Mesendoderm (in vitro differentiated cells): ENCODE results near the gene POM121L2.
A peak's percentile ranks its signal among the peaks of the same experiment; 100 is the strongest.

Source experiments
- DNase-seq: peaks from one replicate; pipeline ENCODE4 v3.0.0; 2013
- H2AK5ac ChIP-seq: 2 replicates; pipeline ENCODE4 v1.6.1; 2013; ENCODE audit warnings: low read length, inconsistent platforms
- H2BK120ac ChIP-seq: 2 replicates; pipeline ENCODE4 v1.6.1; 2013; ENCODE audit warnings: low read depth, mild to moderate bottlenecking, low read length, moderate library complexity, mixed read lengths
- H2BK15ac ChIP-seq: replicated peaks from 2 replicates; pipeline ENCODE4 v1.6.1; 2013; ENCODE audit warnings: low read depth, mild to moderate bottlenecking, moderate library complexity
- H2BK5ac ChIP-seq: 2 replicates; pipeline ENCODE4 v1.6.1; 2013; ENCODE audit warnings: low read length, inconsistent platforms
- H3K18ac ChIP-seq: 2 replicates; pipeline ENCODE4 v1.6.1; 2013; ENCODE audit warnings: mild to moderate bottlenecking, low read length, mixed read lengths
- H3K23ac ChIP-seq: one replicate; pipeline ENCODE4 v1.6.1; 2013; ENCODE audit warnings: low read length
- H3K27ac ChIP-seq: 2 replicates; pipeline ENCODE4 v1.5.1; 2013; ENCODE audit warnings: low read depth, mild to moderate bottlenecking, inconsistent platforms, low read length, moderate library complexity
- H3K27me3 ChIP-seq: 2 replicates; pipeline ENCODE4 v1.6.1; 2013; ENCODE audit warnings: low read length, control low read depth, mild to moderate bottlenecking, inconsistent platforms; ENCODE audit not compliant: insufficient read depth, poor library complexity
- H3K36me3 ChIP-seq: 2 replicates; pipeline ENCODE4 v1.6.1; 2013; ENCODE audit warnings: low read length, inconsistent platforms; ENCODE audit not compliant: control insufficient read depth, insufficient read depth
- H3K4ac ChIP-seq: one replicate; pipeline ENCODE4 v1.6.1; 2013; ENCODE audit warnings: low read depth, mild to moderate bottlenecking, low read length, moderate library complexity
- H3K4me1 ChIP-seq: 2 replicates; pipeline ENCODE4 v1.6.1; 2013; ENCODE audit warnings: low read depth, low read length, inconsistent platforms; ENCODE audit not compliant: control insufficient read depth
- H3K4me2 ChIP-seq: 2 replicates; pipeline ENCODE4 v1.6.1; 2013; ENCODE audit warnings: low read length
- H3K4me3 ChIP-seq: 2 replicates; pipeline ENCODE4 v1.5.1; 2013; ENCODE audit warnings: mild to moderate bottlenecking, low read length
- H3K56ac ChIP-seq: one replicate; pipeline ENCODE4 v1.6.1; 2013; ENCODE audit warnings: low read length
- H3K79me1 ChIP-seq: 2 replicates; pipeline ENCODE4 v1.6.1; 2013; ENCODE audit warnings: low read length, inconsistent platforms
- H3K79me2 ChIP-seq: 2 replicates; pipeline ENCODE4 v1.6.1; 2013; ENCODE audit warnings: mild to moderate bottlenecking, low read length; ENCODE audit not compliant: control insufficient read depth, insufficient read depth
- H3K9ac ChIP-seq: 2 replicates; pipeline ENCODE4 v1.6.1; 2013; ENCODE audit warnings: low read length, inconsistent platforms
- H4K5ac ChIP-seq: one replicate; pipeline ENCODE4 v1.6.1; 2013; ENCODE audit warnings: low read length
- H4K8ac ChIP-seq: one replicate; pipeline ENCODE4 v1.6.1; 2013; ENCODE audit warnings: low read depth, mild to moderate bottlenecking, control low read depth, low read length, moderate library complexity
- WGBS: extraction: QIAGEN DNeasy Blood & Tissue Kit; methylation state at CpG from one replicate; pipeline ENCODE4 v1.1.7; 2013; ENCODE audit warnings: low lambda C conversion rate, missing lambda C conversion rate; ENCODE audit not compliant: insufficient coverage; ENCODE audit errors: extremely low coverage; 5-methylcytosine and 5-hydroxymethylcytosine counted together

Gene POM121L2

GRCh38 chr6:27297857-27298730 lies 14.0 kb downstream of the POM121L2 start:
- peak overlapping the region; percentile 32 for H3K4me3 ChIP-seq
- no CpG with 5 or more reads among the region's 22 CpGs for WGBS

DNA sequence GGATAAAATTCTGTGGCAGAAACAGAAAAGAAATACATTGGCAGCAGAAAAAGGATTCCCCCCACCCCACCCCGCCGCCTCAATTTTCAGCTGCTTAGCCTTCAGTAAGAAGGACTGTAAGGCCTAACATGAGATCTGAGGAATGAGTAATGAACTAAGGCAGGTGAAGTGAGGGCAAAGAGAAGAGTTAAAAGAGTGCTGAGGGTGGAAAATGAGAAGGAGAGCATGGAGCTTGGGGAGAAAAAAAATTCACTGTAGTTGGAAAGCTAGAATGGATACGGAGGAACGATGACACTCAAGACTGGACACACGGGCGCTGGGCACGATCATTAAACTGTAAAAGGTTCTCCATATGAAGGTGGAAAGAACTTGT lies 14.6 kb downstream of the POM121L2 start:
- Histone ChIP-seq H3K56ac (peak overlapping the region; percentile 66), H3K27me3 (no peaks in the 10 kb centered on the region), H2BK120ac (no peak overlapping the region), H3K18ac (no peak overlapping the region), H2BK5ac (no peak overlapping the region), H3K36me3 (no peaks in the 10 kb centered on the region), H3K4me1 (no peaks in the 10 kb centered on the region), H3K27ac (no peak overlapping the region), H3K4me3 (peak overlapping the region; percentile 32), H3K9ac (peak overlapping the region; percentile 50), H3K79me1 (no peaks in the 10 kb centered on the region), H2BK15ac (no peak overlapping the region), H3K4ac (no peak overlapping the region), H3K4me2 (peak overlapping the region; percentile 58), H4K8ac (no peak overlapping the region), H3K23ac (no peak overlapping the region), H2AK5ac (no peak overlapping the region), H3K79me2 (no peaks in the 10 kb centered on the region), H4K5ac (no peak overlapping the region)
- no peak for DNase-seq
- no CpG with 5 or more reads among the region's 7 CpGs for WGBS

More at GRCh38 chr6:27297857-27298730, 14.0 kb downstream of the POM121L2 start:
- Histone ChIP-seq H3K4me2 (peak overlapping the region; percentile 58), H3K23ac (no peak overlapping the region), H4K8ac (no peak overlapping the region), H2BK5ac (no peak overlapping the region), H3K27me3 (no peaks in the 10 kb centered on the region), H2BK120ac (no peak overlapping the region), H3K27ac (no peak overlapping the region), H3K4me1 (no peaks in the 10 kb centered on the region), H3K36me3 (no peaks in the 10 kb centered on the region), H3K79me2 (no peaks in the 10 kb centered on the region), H3K9ac (peak overlapping the region; percentile 50), H3K56ac (no peak overlapping the region), H3K18ac (no peak overlapping the region), H2AK5ac (no peak overlapping the region), H3K79me1 (no peaks in the 10 kb centered on the region), H4K5ac (no peak overlapping the region), H3K4ac (no peak overlapping the region), H2BK15ac (no peak overlapping the region)
- DNase-seq: peak; percentile 89

DNA sequence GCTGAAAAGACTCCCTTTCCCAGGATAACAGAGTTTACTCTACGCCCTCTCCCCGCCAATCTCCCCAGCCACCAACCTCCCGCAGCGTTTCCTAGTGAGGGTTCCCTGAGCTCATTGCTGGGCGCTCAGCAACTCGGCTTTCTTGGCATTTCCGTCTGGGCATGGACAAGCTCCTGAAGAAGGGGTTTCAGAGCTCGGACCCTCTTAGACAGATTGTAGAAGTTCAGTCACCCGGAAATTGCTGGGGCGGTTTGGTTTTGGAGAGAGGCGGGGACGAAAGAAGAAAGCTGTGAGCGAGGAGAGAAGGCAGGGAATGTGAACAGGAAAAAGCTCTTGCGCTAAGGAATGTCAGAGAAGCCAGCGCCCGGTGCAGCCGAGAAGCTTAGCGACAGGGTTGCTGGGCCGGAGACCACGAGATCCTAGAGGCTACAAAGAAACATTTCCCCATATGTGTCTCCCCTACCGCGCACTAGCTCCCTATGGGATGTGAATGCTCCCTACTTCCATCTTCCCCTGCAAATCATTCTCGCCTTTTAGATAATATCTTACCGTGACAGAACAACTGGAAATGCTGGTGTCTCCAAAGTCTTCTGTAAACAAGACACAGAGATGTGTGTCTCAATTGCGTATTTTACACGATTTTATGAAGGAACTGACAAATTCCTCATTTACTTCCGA lies 15.8 kb downstream of the POM121L2 start:
- Histone ChIP-seq H2BK15ac (no peak overlapping the region), H3K27me3 (no peaks in the 10 kb centered on the region), H3K4me1 (peaks cover 1% of the 10 kb centered on the region), H3K79me1 (no peaks in the 10 kb centered on the region), H3K4ac (no peak overlapping the region), H3K4me2 (peak overlapping the region; percentile 97), H3K56ac (peak overlapping the region; percentile 61), H3K4me3 (peak overlapping the region; percentile 63), H3K27ac (no peak overlapping the region), H2BK120ac (no peak overlapping the region), H3K23ac (no peak overlapping the region), H3K9ac (peak overlapping the region; percentile 65), H2AK5ac (no peak overlapping the region), H2BK5ac (no peak overlapping the region), H3K79me2 (no peaks in the 10 kb centered on the region), H4K5ac (no peak overlapping the region), H3K36me3 (no peaks in the 10 kb centered on the region), H3K18ac (no peak overlapping the region), H4K8ac (no peak overlapping the region)
- WGBS: no CpG with 5 or more reads among the region's 27 CpGs
- DNase-seq: peak; percentile 92

DNA sequence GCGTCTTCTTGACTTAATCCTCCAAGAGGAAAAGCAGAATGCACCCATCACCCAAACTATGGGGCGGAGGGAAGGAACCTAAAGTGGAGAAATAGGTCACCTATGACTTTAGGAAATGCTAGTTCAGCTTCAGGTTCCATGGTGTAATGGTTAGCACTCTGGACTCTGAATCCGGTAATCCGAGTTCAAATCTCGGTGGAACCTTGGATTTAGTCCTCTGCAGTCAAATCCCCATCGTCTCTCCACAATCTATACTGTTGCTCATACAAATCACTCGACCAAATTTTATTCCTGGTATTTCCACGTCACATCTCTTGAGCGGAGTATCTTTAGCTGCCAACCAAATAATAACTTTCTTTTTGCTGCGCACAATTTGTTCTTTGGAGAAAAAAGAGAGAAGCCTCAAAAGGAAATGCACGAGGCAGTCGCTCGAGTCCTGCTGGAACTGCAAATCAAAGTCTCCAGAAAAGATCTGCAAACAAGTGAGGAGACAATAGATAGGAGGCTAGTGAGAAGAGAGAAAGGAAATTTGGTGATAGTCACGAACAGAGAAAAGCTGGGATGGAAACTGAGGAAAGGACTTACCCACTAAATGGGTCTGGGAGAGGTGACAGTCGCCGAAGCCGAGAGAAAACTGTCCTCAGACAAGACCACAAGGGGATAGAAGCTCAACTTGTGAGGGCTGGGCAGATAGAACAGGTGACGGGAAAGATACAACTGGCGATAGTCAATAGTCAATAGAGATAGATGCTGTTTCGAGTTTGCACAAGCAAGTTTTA lies 16.6 kb downstream of the POM121L2 start:
- no peak overlapping the region for H2BK5ac ChIP-seq
- H3K4me2 ChIP-seq: peak overlapping the region; percentile 97
- H3K79me2 ChIP-seq: no peaks in the 10 kb centered on the region
- no peaks in the 10 kb centered on the region for H3K27me3 ChIP-seq
- peak; percentile 95 for DNase-seq
- no peak overlapping the region for H2BK15ac ChIP-seq
- peak overlapping the region; percentile 63 for H3K4me3 ChIP-seq
- H4K8ac ChIP-seq: no peak overlapping the region
- H3K23ac ChIP-seq: no peak overlapping the region
- H3K4me1 ChIP-seq: peaks cover 2% of the 10 kb centered on the region
- H3K4ac ChIP-seq: no peak overlapping the region
- peak overlapping the region; percentile 60 for H3K9ac ChIP-seq
- no CpG with 5 or more reads among the region's 20 CpGs for WGBS
- no peak overlapping the region for H4K5ac ChIP-seq
- no peaks in the 10 kb centered on the region for H3K36me3 ChIP-seq
- no peaks in the 10 kb centered on the region for H3K79me1 ChIP-seq
- peak overlapping the region; percentile 18 for H3K56ac ChIP-seq
- no peak overlapping the region for H3K18ac ChIP-seq
- no peak overlapping the region for H3K27ac ChIP-seq
- H2AK5ac ChIP-seq: no peak overlapping the region
- H2BK120ac ChIP-seq: no peak overlapping the region

GRCh38 chr6:27294409-27294808 lies 17.7 kb downstream of the POM121L2 start:
- H3K4me1 ChIP-seq: peaks cover 2% of the 10 kb centered on the region
- DNase-seq: no peak
- H2BK120ac ChIP-seq: no peak overlapping the region
- no peaks in the 10 kb centered on the region for H3K79me1 ChIP-seq
- no peaks in the 10 kb centered on the region for H3K36me3 ChIP-seq
- H3K4ac ChIP-seq: no peak overlapping the region
- H3K18ac ChIP-seq: no peak overlapping the region
- WGBS: no CpG with 5 or more reads among the region's 5 CpGs
- no peak overlapping the region for H4K5ac ChIP-seq
- H2AK5ac ChIP-seq: no peak overlapping the region
- no peak overlapping the region for H3K56ac ChIP-seq
- H4K8ac ChIP-seq: no peak overlapping the region
- H3K4me3 ChIP-seq: no peak overlapping the region
- H3K9ac ChIP-seq: no peak overlapping the region
- no peak overlapping the region for H3K23ac ChIP-seq
- no peak overlapping the region for H3K4me2 ChIP-seq
- H2BK15ac ChIP-seq: no peak overlapping the region
- no peak overlapping the region for H3K27ac ChIP-seq
- H3K79me2 ChIP-seq: no peaks in the 10 kb centered on the region
- no peaks in the 10 kb centered on the region for H3K27me3 ChIP-seq
- H2BK5ac ChIP-seq: no peak overlapping the region
